Transverse colon (tissue), 4 donors: ENCODE measurements around the gene MKRN3.

Source experiments
- EP300 ChIP-seq: sonication (generic); formaldehyde crosslinking; IDR thresholded peaks from one replicate; pipeline ENCODE4 v1.6.1; 2017; ENCODE audit warnings: antibody characterized with exemption, low read depth
- POLR2A ChIP-seq: fragments of 450-650 bp; IDR thresholded peaks from one replicate; pipeline ENCODE4 v1.6.1; 2016; ENCODE audit warnings: antibody characterized with exemption, mild to moderate bottlenecking, moderate library complexity
- POLR2AphosphoS5 ChIP-seq, 3 donors: sonication (generic); formaldehyde crosslinking; IDR thresholded peaks; one replicate each; pipeline ENCODE4 v1.6.1; 2016; ENCODE audit warnings: antibody characterized with exemption in 3 of 3
- TF ChIP-seq, protein P1 (sequence below), 5 experiments: fragments of 200-600 bp in 3 of 5; fragments of 450-650 bp in 2 of 5; sonication (generic) in 3 of 5; IDR thresholded peaks; 1 replicate in 2 of 5; 2 replicates in 3 of 5; pipeline ENCODE4 v1.5.1; 2016 to 2017; ENCODE audit warnings: antibody characterized with exemption in 5 of 5, inconsistent platforms in 3 of 5, mild to moderate bottlenecking in 2 of 5, moderate library complexity in 1 of 5

DNA sequence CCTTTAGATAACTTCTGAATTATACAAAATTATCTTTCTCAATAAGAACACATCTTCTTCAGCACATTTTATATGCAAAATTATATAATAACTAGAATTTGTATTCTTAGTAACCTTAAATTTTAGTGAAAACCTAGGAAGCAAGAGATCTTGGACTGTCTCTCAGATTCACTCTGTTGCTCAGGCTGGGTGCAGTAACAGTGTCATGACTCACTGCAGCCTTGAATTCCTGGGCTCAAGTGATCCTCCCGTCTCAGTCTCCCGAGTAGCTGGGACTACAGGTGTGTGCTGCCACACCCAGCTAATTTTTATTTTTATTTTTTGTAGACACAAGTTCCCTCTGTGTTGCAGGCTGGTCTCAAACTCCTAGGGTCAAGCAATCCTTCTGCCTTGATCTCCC lies 29.9 kb downstream of the MKRN3 start:
- TF ChIP-seq, protein P1, sequence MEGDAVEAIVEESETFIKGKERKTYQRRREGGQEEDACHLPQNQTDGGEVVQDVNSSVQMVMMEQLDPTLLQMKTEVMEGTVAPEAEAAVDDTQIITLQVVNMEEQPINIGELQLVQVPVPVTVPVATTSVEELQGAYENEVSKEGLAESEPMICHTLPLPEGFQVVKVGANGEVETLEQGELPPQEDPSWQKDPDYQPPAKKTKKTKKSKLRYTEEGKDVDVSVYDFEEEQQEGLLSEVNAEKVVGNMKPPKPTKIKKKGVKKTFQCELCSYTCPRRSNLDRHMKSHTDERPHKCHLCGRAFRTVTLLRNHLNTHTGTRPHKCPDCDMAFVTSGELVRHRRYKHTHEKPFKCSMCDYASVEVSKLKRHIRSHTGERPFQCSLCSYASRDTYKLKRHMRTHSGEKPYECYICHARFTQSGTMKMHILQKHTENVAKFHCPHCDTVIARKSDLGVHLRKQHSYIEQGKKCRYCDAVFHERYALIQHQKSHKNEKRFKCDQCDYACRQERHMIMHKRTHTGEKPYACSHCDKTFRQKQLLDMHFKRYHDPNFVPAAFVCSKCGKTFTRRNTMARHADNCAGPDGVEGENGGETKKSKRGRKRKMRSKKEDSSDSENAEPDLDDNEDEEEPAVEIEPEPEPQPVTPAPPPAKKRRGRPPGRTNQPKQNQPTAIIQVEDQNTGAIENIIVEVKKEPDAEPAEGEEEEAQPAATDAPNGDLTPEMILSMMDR (IDR thresholded peaks at IDR 0.05): no peak
- TF ChIP-seq POLR2AphosphoS5 (IDR thresholded peaks at IDR 0.05) (no peak), EP300 (no peak), POLR2A (no peak)
